ENCODE results near the gene TFG.

Gene TFG

DNA sequence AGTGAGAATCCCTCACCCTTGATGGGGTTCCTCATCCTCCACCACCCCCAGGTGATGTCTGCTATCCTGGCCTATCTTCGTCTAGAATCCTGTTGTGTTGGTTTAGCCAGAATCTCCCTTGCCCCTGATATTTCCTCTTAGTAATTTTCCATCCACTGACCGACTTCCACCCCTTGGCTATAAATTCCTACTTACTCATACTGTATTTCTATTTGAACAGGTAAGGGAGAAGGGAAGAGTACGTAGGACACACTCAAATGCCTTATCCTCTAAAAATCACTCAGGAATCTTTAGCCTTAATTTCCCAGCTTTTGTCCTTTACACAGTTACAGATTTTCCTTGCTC lies 678 bp upstream of the TFG start:
- DNase-seq: no peak

DNA sequence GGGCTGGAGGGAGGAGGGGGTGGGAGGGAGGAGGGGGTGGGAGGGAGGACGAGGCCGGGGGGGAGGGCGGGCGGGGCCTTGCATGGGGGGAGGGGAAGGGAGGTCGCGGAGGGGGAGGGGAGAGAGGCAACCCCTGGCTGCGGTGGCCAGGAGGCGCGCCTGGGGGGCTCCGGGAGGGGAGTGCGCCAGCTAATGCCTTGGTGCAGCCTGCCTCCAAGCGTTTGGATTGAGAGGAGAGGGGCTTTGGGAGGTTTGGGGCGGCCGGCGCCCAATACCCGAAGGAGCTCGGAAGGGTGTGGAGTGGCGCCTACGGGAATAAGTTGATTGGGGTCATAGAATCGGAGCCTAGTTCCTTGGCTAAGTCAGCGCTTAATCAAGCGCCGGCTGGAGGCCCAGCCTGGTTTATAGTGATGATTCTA lies 557 bp downstream of the TFG start:
- peak; percentile 86 for DNase-seq

DNA sequence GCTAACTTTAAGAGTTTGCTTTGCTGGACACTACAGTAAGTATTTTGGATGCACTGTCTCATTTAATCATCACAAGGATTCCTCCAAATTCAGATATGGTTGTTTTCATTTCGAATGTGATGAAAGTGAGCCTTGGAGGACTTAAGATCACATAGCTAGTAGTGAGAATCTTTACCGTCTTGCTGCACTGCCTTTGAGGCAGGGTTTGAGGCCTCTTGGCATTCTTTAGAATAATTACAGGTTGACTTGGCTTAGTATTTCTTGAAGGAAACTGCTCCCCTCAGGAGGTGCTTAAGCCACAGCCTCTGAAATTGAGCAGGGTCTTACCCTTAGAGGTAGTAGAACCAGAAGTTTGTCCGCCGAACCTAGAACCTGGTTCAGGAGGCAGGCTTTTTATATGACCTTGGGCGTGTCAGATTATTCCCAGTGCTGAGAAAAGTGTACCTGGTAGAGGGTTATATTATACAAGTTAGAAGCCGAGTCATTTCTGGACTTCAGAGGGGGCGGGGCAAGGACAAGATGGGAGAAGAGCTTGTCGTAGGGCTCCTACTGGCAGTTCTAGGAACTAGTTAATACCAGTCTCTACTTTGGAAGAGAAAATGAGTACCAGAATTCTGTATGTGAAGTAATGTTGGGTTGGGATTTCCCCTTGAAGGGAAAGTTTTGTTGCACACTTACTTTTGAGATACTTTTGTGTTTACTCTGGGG lies 1.1 kb downstream of the TFG start:
- DNase-seq: peak; percentile 53

DNA sequence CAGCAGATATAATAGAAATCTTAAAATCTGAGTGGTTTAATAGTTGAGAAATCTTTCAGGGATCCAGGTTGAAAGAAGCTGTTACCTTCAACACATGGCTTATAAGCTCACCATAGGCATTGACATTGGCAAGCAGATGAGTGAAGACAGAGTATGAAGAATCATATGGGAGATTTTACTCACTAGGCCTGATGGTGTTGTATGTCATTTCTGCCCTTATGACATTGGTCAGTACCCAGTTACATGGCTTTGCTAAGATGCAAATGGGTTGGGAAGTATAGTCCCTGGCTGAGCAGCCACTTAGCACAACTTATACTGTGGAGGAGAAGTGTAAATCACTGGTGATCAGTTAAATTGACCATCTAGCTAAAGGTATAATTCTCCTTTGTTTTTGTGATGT lies 5.9 kb downstream of the TFG start:
- DNase-seq: no peak

DNA sequence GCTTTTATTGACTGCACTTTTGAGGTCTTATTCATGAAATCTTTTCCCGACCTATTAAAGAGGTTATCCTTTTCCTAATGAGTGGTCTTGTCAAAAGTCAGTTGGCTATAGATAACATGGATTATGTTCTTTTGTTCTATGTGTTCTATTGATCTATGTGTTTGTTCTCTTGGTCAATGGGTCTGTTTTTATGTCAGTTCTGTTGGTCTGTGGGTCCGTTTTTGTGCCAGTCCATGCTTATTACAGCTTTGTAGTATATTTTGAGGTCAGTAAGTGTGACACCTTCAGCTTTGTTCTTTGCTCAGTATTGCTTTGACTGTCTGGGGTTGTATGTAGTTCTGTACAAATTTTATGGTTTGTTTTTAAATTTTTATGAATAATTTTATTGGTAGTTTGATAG lies 7.8 kb downstream of the TFG start:
- no peak for DNase-seq

DNA sequence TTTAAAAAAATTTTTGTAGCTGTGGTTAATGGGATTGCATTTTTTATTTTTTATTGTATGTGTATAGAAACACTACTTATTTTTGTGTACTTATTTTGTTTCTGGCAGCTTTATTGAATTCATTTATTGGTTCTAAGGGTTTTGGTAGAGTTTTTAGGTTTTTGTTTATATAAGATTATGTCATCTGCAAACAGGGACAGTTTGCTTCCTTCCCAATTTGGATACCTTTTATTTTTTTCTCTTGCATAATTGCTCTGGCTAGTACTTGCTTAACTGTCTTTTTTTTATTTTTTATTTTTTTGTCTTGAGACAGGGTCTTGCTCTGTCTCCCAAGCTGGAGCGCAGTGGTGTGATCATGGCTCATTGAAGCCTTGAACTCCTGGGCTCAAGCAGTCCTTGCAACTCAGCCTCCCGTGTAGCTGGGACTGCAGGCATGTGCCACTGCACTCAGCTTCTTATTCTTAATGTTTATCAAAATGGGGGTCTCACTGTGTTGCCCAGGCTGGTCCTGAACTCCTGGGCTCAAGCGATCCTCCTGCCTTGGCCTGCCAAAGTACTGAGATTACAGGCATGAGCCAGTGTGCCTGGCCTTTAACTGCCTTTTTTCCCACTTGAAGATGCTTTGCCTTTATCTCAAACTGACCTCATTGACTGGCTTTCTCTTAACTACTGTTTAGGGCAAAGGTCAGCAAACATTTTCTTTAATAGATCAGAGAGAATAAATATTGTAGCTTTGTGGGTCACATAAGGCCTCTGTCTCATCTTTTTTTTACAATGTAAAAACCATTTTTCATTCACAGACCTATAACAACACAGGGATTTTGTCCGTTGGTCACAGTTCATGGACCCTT lies 8.6 kb downstream of the TFG start:
- no peak for DNase-seq

DNA sequence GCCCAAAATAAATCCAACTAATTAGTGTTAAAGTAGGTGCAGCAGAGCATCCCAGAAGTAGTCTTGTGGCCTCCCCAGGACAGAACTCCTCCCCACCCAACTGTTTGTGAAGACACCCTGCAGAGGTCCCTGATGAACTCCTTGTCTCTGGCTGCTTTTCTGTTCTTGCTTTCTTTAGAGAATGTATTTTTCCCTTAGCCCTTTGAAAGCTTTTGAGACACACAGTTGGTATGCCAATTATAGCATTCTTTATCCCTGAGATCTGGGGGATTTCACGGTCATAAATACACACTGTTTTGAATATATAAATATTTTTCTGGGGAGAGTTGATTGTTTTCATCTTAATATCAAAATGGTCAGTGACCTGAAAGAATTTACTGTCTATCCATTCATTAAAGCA lies 9.8 kb downstream of the TFG start:
- peak; percentile 44 for DNase-seq

DNA sequence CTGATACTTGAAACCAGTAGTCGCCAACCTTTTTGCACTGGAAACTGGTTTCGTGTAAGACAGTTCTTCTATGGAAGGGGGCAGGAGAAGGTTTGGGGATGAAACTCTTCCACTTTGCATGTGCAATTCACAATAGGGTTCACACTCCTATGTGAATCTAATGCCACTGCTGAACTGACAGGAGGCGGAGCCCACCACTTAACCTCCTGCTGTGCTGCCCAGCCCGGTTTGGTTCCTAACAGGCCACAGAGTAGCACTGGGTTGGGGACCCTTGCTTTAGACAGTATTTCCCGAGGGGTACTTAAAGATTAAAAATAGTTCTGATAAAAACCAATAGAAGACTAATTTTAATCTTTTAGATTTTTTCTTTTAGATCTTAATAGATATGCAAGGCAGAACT lies 11.1 kb downstream of the TFG start:
- peak; percentile 51 for DNase-seq

DNA sequence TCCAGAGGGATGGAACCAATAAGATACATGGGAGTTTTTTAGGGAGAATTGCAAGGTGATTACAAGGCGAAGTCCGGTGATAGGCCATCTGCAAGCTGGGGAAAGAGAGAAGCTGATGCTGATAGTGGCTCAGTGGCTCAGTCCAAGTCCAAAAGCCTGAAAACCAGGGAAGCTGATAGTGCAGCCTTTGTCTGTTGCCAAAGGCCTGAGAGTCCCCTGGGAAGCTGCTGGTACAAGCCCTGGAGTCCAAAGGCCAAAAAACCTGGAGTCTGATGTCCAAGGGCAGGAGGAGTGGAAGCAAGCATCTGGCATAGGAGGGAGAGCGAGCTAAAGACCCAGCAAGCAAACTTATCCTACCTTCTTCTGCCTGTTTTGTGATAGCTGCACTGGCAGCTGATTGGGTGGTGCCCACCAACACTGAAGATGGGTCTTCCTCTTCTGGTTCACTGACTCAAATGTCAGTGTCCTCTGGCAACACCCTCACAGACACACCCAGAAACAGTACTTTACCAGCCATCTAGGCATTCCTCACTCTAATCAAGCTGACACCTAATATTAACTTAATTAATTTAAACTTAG lies 16.7 kb downstream of the TFG start:
- DNase-seq: no peak

DNA sequence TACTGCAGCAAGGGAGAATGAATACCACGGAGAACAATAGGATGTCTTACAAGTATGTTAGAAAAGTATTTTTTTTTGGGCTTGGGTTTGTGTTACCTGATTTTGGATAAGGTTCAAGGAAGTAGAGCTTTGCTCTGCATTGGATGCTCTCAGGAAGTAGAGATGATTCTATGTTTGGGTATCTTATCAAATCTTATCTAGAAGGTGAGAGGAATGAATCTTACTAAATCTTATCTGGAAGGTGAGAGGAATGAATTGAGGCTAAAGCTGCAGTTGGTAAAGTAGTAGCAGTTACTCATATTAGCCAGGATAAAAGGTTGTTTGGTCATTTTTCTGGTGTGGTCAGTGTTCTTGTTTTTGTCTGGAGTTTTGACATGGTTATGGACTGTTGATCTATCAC lies 17.4 kb downstream of the TFG start:
- DNase-seq: no peak

DNA sequence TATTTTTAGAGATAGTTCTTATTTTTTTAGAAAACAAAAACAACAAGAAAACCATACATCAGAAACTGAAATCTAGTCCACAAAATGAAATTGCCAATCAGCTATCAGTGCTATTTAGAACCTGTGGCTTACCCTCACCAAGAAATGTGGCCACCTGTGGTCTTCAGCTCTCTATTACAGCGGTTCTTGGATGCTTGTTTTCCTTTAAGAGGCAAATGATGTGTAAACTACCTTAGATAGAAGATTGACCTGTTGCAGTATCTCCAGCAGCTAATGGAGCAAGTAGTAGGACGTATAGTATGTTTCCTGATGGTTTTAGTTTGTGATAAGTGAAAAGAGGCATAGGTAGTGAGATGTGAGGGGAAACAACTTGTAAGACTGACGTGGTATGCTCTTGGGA lies 21.2 kb downstream of the TFG start:
- DNase-seq: no peak

DNA sequence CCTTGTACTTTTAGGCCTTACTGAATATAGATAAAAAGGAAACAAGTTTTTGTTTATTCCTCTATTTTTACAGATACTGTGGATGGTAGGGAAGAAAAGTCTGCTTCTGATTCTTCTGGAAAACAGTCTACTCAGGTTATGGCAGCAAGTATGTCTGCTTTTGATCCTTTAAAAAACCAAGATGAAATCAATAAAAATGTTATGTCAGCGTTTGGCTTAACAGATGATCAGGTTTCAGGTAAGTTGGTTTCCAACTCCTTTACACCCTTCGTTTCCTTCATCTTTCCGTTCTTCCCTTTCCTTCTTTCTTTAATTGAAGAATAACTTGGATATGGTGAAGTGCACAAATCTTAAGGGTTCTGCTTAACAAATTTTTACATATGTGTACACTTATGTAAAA lies 23.1 kb downstream of the TFG start:
- no peak for DNase-seq

DNA sequence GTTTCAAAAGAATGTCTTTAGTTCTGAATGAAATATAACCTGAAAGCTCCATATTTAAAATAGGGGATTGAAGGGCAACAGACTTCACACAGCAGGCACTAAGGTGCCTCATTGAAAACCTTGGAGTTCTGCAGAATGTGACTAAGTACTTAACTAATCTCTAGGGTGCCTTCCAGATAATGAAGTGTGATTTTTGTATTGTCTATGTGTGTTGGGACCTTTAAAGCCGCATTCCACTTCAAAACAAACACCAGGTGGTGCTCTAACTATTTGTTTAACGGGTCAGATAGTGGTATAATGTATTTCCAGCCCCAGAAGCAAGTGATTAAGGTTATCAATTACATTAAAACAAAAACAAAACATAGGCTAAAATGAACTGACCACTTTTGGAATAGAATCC lies 28.0 kb downstream of the TFG start:
- DNase-seq: peak; percentile 31

DNA sequence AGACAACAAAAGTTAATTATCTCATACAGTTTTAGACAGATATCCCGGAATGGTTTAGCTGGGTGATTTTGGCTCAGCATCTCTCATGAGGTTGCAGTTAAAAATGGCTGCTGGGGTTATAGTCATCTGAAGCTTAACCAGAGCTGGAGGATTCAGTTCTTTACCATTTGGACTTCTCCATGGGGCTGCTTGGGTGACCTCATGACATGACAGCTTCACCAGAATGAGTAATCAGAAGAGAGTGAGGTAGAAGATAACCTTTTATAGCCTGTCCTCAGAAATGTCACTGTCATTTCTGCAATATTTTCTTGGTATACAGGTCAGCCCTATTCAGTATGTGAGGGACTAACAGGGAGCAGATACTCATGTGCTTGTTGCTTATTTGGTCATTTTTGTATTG lies 30.9 kb downstream of the TFG start:
- no peak for DNase-seq

DNA sequence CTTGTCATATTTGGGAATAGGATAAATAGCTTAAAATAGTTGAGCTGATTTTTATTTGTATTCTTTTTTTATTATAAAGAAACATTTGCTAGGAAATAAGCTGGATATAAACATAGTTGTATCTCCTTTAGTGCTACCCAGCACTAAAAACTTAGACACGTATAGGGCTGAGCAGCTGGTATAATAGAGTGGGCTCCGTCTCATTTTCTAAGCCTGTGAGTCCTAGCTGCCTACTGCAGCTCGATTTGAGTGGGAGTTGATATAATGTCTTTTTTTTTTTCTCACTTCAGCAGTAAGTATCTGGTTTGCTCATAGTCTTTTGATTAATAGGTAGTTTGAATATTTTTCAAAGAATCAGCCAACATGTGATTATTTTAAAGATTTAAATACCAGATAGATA lies 34.2 kb downstream of the TFG start:
- no peak for DNase-seq

DNA sequence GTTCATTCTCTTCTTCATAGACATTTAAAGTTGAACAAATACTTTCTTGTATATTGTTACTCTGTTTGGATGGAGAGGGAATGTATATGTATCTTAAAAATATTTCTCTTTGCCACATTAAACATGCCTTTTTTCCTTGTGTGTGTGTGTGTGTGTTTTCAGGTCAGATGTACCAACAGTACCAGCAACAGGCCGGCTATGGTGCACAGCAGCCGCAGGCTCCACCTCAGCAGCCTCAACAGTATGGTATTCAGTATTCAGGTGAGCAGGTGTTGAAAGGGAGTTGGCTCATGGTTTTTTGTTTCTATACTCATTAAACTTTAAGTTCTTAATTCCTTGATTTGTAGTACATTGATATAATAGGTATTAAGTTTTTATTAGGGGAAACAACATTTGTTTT lies 35.4 kb downstream of the TFG start:
- DNase-seq: no peak

DNA sequence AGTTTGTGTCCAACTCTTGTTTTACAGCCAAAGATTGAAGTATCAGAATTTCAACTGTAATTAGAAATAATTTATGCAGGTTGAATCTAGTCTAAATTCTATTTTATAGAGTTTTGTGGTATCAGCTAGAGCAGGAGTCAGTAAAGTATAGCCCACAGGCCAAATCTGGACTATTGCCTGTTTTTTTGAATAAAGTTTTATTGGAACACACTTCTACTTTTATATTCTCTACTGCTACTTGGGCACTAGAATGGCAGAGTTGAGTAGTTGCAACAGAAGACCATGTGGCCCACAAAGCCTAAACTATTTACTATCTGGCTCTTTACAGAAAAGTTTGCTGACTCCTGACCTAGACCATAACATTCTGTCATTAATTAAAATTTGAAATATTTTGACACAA lies 36.3 kb downstream of the TFG start:
- DNase-seq: no peak

DNA sequence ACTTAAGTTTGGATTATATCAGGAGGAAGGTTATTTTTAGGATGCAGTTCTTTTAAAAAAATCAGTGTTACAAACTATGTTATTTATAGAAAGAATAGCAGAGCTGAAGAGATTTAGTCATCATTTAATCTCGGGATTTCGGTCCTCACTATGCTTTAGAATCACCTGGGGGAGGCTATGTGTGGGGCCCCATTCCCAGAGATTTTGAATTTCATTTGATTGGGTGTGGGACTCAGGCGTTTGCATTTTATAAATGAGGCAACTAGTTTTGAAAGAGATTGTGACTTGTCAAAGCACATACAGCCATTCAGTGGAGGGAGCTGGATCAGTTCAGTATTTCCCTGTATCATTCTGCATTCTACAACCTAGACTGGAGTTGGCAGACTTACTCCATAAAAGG lies 36.8 kb downstream of the TFG start:
- no peak for DNase-seq

DNA sequence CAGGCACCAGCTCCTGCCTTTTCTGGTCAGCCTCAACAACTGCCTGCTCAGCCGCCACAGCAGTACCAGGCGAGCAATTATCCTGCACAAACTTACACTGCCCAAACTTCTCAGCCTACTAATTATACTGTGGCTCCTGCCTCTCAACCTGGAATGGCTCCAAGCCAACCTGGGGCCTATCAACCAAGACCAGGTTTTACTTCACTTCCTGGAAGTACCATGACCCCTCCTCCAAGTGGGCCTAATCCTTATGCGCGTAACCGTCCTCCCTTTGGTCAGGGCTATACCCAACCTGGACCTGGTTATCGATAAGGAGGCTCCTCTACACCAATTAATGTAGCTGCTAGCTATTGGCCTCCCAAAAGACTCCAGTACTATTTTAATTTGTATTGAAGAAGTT lies 38.9 kb downstream of the TFG start:
- DNase-seq: no peak

DNA sequence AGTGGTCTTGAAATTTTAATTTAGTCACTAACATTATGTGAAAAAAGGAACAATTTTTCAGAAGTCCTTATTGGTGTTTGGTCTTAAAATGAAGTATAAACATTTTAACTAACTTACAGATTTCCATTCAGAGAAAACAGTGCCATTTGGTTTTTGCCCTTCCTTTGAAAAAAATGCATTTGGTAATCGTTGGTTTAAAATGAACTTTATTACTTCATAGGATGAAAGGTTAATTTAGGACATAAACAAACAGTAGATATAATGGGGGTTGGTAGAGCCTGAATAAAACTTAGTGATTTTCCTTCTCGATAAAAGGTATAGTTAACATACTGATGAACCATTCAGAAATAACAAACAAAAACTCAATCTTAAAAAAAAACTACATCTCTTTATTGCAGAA lies 39.7 kb downstream of the TFG start:
- DNase-seq: no peak

DNA sequence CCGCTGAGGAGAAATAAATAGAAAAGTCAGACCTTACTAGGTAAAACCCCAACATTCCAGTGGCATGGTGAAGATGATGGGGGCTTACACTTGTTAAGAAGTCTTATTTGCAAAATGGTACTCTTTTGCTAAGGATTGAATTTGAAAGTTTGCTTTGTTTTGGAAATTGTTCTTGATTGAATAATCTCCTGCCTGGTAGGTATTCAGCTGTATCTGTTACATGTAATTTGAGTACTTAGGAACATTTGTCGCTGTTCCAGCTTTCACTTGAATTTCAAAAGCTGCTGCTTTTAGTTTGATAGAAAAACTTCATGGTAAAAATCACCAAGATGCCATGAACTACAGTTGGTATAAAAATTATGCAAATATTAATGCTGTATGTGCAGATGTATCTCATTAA lies 44.6 kb downstream of the TFG start:
- DNase-seq: peak; percentile 26

DNA sequence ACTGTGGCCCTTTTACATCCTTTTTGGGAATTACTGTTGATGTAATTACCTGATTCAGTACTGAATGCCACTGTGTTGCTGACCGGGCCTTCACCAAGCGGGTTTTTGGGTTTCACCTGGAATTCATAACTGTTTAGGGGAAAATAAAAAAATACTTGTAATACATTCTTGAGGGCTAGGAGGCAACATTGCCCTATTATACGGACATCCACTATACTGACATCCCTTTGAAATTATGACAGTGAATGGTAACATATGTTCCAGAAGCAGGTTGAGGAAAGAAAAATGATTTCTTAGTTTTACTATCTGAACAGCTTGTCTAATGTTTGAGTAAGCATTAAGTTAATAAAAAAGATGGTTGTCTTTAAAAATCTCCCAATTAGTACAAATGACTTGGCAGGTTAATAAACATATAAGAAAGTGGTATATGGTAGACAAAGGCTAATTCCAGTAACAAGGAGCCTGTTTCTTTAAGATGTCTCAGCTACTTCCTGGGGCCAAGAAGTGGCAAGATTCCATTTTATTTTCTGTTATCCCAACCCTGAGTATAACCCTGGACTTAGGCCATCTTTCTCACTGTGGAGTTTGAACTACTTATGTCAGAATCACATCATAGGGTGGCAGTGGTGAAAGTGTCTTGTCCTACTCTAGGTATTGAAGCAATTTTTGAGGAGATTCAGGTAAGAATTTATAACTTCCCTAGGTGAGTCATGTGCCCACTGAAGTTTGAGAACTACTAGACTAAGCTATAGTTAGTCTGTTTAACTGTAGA lies 45.5 kb downstream of the TFG start:
- DNase-seq: peak; percentile 27

DNA sequence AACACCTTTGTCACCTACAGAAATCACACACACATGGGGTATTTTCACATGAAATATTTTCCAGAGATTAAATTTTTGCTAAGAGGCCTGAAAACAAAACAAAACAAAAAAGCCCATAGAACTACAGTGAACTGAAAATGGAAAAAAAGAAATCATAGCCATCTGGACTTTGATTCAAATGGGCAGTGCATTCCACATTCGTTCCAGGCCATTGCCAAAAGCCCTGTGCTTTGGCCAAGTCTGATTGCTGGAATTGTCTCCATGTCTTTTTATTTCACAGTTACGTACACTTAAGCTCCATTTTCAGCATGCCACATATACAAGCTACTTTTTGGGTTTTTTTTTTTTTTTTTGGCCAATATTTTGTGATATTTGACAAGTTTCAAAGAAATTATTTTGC lies 47.1 kb downstream of the TFG start:
- no peak for DNase-seq

DNA sequence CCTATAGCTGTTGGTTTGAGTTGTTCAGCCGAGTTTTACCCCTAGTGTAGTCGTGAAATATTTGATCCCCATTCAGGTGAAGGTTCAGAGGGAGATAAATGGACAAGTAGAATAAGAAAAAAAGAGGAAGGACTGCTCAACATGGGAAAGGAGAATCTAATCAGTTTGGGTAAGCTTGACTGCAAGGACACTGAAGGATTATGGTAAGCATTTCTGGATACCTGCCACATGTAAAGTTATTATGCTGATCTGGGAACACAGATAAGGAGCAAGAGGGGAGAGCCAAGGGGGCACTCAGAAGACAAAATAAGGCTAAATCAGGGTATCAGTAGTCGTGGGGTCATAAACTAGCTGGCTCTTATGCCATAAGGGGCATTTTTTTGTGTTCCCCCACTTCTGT lies 49.9 kb downstream of the TFG start:
- DNase-seq: no peak

Measured in eye (tissue), 1 donor.